Trophoblast cell (in vitro differentiated cells and primary cell): Measurements from ENCODE around the gene CCDC137.

Experiments
- DNase-seq, 2 donors: peaks; one replicate each; pipeline ENCODE4 v3.0.0-alpha.2; 2016
- H2AFZ ChIP-seq: 2 replicates; pipeline ENCODE4 v1.6.1; 2013; ENCODE audit warnings: low read length, moderate library complexity, mild to moderate bottlenecking; ENCODE audit not compliant: insufficient read depth, poor library complexity
- H2AK5ac ChIP-seq: 2 replicates; pipeline ENCODE4 v1.6.1; 2013; ENCODE audit warnings: mild to moderate bottlenecking, low read length
- H2BK120ac ChIP-seq: 2 replicates; pipeline ENCODE4 v1.6.1; 2013; ENCODE audit warnings: low read length, mild to moderate bottlenecking, moderate library complexity; ENCODE audit not compliant: insufficient read depth, poor library complexity
- H2BK12ac ChIP-seq: 2 replicates; pipeline ENCODE4 v1.6.1; 2013; ENCODE audit warnings: mild to moderate bottlenecking, low read length, moderate library complexity
- H2BK5ac ChIP-seq: 2 replicates; pipeline ENCODE4 v1.6.1; 2013; ENCODE audit warnings: low read length, low read depth, moderate library complexity, mild to moderate bottlenecking; ENCODE audit not compliant: poor library complexity
- H3K14ac ChIP-seq: 2 replicates; pipeline ENCODE4 v1.6.1; 2013; ENCODE audit warnings: mild to moderate bottlenecking, low read length
- H3K18ac ChIP-seq: 2 replicates; pipeline ENCODE4 v1.6.1; 2013; ENCODE audit warnings: mild to moderate bottlenecking, low read length
- H3K23ac ChIP-seq: 2 replicates; pipeline ENCODE4 v1.6.1; 2013; ENCODE audit warnings: low read length
- H3K27ac ChIP-seq: 2 replicates; pipeline ENCODE4 v1.5.1; 2013; ENCODE audit warnings: low read depth, mild to moderate bottlenecking, inconsistent platforms, low read length, moderate library complexity
- H3K27me3 ChIP-seq: 2 replicates; pipeline ENCODE4 v1.6.1; 2013; ENCODE audit warnings: inconsistent platforms, mild to moderate bottlenecking, low read length, moderate library complexity; ENCODE audit not compliant: insufficient read depth
- H3K36me3 ChIP-seq, 2 experiments: 1 replicate in 1 of 2; 2 replicates in 1 of 2; pipeline ENCODE4 v1.6.1; 2013; ENCODE audit warnings: low read length in 2 of 2, mild to moderate bottlenecking in 2 of 2, moderate library complexity in 1 of 2; ENCODE audit not compliant: insufficient read depth in 2 of 2, control insufficient read depth in 1 of 2
- H3K4ac ChIP-seq: 2 replicates; pipeline ENCODE4 v1.6.1; 2013; ENCODE audit warnings: low read depth, mild to moderate bottlenecking, low read length, moderate library complexity
- H3K4me1 ChIP-seq, 2 experiments: 1 replicate in 1 of 2; 2 replicates in 1 of 2; pipeline ENCODE4 v1.6.1; 2013; ENCODE audit warnings: low read length in 2 of 2, mild to moderate bottlenecking in 2 of 2, moderate library complexity in 1 of 2; ENCODE audit not compliant: insufficient read depth in 2 of 2, control insufficient read depth in 1 of 2
- H3K4me2 ChIP-seq: 2 replicates; pipeline ENCODE4 v1.6.1; 2013; ENCODE audit warnings: inconsistent platforms, mild to moderate bottlenecking, low read length, moderate library complexity
- H3K4me3 ChIP-seq: 2 replicates; pipeline ENCODE4 v1.5.1; 2013; ENCODE audit warnings: mild to moderate bottlenecking, low read depth, low read length, inconsistent platforms
- H3K79me1 ChIP-seq: one replicate; pipeline ENCODE4 v1.6.1; 2013; ENCODE audit warnings: low read length
- H3K79me2 ChIP-seq: 2 replicates; pipeline ENCODE4 v1.6.1; 2013; ENCODE audit warnings: low read length, mild to moderate bottlenecking; ENCODE audit not compliant: control insufficient read depth, insufficient read depth, poor library complexity
- H3K9ac ChIP-seq: 2 replicates; pipeline ENCODE4 v1.6.1; 2013; ENCODE audit warnings: mild to moderate bottlenecking, low read length
- H3K9me3 ChIP-seq: 2 replicates; pipeline ENCODE4 v1.6.1; 2013; ENCODE audit warnings: low read depth, mild to moderate bottlenecking, control low read depth, inconsistent platforms, low read length; ENCODE audit not compliant: insufficient read depth
- H4K12ac ChIP-seq: 2 replicates; pipeline ENCODE4 v1.6.1; 2013; ENCODE audit warnings: low read depth, mild to moderate bottlenecking, low read length, moderate library complexity
- H4K8ac ChIP-seq: 2 replicates; pipeline ENCODE4 v1.6.1; 2013; ENCODE audit warnings: low read depth, mild to moderate bottlenecking, low read length, moderate library complexity
- H4K91ac ChIP-seq: one replicate; pipeline ENCODE4 v1.6.1; 2013; ENCODE audit warnings: low read depth, mild to moderate bottlenecking, low read length, moderate library complexity
- WGBS: extraction: QIAGEN DNeasy Blood & Tissue Kit; methylation state at CpG from one replicate; pipeline ENCODE4 v1.1.7; 2013; ENCODE audit warnings: missing lambda C conversion rate; ENCODE audit not compliant: insufficient read length, insufficient coverage; ENCODE audit errors: extremely low coverage; 5-methylcytosine and 5-hydroxymethylcytosine counted together

CCDC137 gene

DNA sequence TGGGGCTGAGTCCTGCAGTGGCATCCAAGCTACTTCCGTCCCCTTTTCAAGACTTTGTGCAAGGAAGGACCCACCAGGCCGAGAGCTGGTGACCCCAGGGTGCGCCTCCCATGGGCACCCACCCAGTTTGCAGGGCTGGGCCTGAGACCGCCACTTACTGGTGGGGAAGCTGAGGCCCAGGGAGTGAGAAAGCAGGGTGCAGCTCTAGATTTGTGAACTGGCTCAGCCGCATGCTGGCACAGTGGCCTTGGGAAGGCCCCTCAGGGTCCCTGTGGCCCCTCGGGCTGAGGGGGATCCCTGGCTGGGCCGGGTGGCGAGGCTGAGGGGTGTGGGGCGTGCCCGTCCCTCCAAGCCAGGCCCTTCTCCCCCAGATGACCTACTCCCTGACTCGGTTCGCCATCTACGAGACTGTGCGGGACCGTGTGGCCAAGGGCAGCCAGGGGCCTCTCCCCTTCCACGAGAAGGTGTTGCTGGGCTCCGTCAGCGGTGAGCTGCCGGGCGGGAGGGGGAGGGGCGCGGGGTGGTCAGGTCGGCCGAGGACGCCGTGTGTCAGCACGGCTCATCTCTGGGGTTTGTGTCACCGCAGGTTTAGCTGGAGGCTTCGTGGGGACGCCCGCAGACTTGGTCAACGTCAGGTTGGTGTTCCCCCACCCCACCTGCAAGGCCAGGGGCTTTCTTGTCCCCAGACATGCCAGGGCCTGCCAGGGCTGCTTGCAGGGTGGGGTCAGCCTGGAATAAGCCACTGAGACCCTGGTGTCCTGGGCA, 48.8 kb downstream of the CCDC137 start:
- Histone ChIP-seq H2AK5ac (no peak overlapping the region), H3K18ac (no peak overlapping the region), H3K14ac (no peak overlapping the region), H3K4ac (no peak overlapping the region), H2BK12ac (no peak overlapping the region), H3K79me1 (peaks cover 4% of the 10 kb centered on the region), H3K79me2 (peaks cover 5% of the 10 kb centered on the region), H3K27me3 (no peaks in the 10 kb centered on the region), H4K91ac (no peak overlapping the region), H4K8ac (no peak overlapping the region), H3K4me2 (no peak overlapping the region), H3K27ac (no peak overlapping the region), H3K4me1 (peaks cover 20 to 25% of the 10 kb centered on the region in 2 experiments), H3K4me3 (no peak overlapping the region), H3K9me3 (no peaks in the 10 kb centered on the region), H3K9ac (no peak overlapping the region), H2AFZ (no peak overlapping the region), H3K23ac (no peak overlapping the region), H2BK5ac (no peak overlapping the region), H2BK120ac (no peak overlapping the region), H4K12ac (no peak overlapping the region), H3K36me3 (peaks cover 13 to 20% of the 10 kb centered on the region in 2 experiments)
- DNase-seq: no peak
- WGBS: no CpG with 5 or more reads among the region's 32 CpGs

GRCh38 chr17:81715872-81716673, 49.5 kb downstream of the CCDC137 start:
- peaks cover 13 to 17% of the 10 kb centered on the region in 2 experiments for H3K4me1 ChIP-seq
- H3K9me3 ChIP-seq: no peaks in the 10 kb centered on the region
- no CpG with 5 or more reads among the region's 43 CpGs for WGBS
- no peak overlapping the region for H2BK120ac ChIP-seq
- peaks cover 5% of the 10 kb centered on the region for H3K79me2 ChIP-seq
- no peak overlapping the region for H4K12ac ChIP-seq
- no peak overlapping the region for H2BK5ac ChIP-seq
- H3K4me2 ChIP-seq: no peak overlapping the region
- no peak overlapping the region for H3K23ac ChIP-seq
- no peaks in the 10 kb centered on the region for H3K27me3 ChIP-seq
- no peak overlapping the region for H4K8ac ChIP-seq
- no peak overlapping the region for H3K18ac ChIP-seq
- no peak overlapping the region for H3K4ac ChIP-seq
- no peak overlapping the region for H2AFZ ChIP-seq
- no peak overlapping the region for H2AK5ac ChIP-seq
- H3K9ac ChIP-seq: no peak overlapping the region
- H4K91ac ChIP-seq: no peak overlapping the region
- H2BK12ac ChIP-seq: no peak overlapping the region
- DNase-seq: no peak
- no peak overlapping the region for H3K27ac ChIP-seq
- H3K79me1 ChIP-seq: peaks cover 4% of the 10 kb centered on the region
- H3K36me3 ChIP-seq: peaks cover 13 to 21% of the 10 kb centered on the region in 2 experiments
- H3K14ac ChIP-seq: no peak overlapping the region
- no peak overlapping the region for H3K4me3 ChIP-seq

- Histone ChIP-seq H2AK5ac (no peak overlapping the region), H3K79me1 (peaks cover 4% of the 10 kb centered on the region), H3K4me2 (no peak overlapping the region), H4K12ac (no peak overlapping the region), H3K79me2 (peaks cover 5% of the 10 kb centered on the region), H3K14ac (no peak overlapping the region), H4K8ac (no peak overlapping the region), H2BK12ac (no peak overlapping the region), H3K27ac (no peak overlapping the region), H3K36me3 (peaks cover 13 to 21% of the 10 kb centered on the region in 2 experiments), H3K4me3 (no peak overlapping the region), H2BK120ac (no peak overlapping the region), H3K27me3 (no peaks in the 10 kb centered on the region), H3K23ac (no peak overlapping the region), H3K4me1 (peaks cover 12 to 14% of the 10 kb centered on the region in 2 experiments), H2BK5ac (no peak overlapping the region), H3K4ac (no peak overlapping the region), H4K91ac (no peak overlapping the region), H3K9ac (no peak overlapping the region), H3K9me3 (no peaks in the 10 kb centered on the region), H2AFZ (no peak overlapping the region), H3K18ac (no peak overlapping the region)
- no CpG with 5 or more reads among the region's 12 CpGs for WGBS
- DNase-seq: no peak
These were observed 50.1 kb downstream of the CCDC137 start for GRCh38 chr17:81716674-81716996.

DNA sequence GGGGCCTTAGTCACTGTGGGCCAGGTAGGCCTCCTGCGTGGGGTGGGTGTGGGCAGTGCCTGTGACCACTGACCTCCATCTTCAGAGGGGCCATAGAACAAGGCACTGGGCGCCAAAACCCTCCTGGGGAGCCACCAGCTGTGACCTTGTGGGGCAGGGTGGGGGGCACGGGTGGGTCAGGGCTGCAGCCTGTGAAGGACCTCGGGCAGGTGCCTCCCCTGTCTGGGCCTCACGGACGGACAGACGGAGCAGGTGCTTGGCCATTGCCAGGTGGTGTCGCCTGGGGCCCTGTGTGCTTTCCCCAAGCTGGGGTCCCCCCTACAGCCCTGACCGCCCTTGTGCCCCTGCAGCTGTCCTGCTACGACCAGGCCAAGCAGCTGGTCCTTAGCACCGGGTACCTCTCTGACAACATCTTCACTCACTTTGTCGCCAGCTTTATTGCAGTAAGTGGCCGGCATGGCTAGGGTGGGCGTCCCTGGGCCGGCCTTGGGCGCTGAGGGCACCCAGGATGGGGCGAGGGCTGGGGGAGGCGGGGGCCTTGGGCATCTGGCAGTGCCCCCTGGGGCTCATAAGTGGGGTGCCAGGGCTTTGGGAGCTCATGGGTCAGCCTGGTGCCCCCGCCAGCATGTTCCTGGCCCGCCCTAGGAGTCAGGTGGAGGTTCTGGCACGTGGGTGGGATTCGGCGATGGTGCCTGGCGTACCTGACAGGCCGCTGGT, 50.7 kb downstream of the CCDC137 start:
- Histone ChIP-seq H3K27me3 (no peaks in the 10 kb centered on the region), H3K4me2 (no peak overlapping the region), H3K14ac (no peak overlapping the region), H3K79me2 (peaks cover 5% of the 10 kb centered on the region), H3K27ac (no peak overlapping the region), H2AK5ac (no peak overlapping the region), H3K36me3 (peaks cover 13 to 21% of the 10 kb centered on the region in 2 experiments), H3K18ac (no peak overlapping the region), H2AFZ (no peak overlapping the region), H2BK120ac (no peak overlapping the region), H3K4me3 (no peak overlapping the region), H2BK12ac (no peak overlapping the region), H4K12ac (no peak overlapping the region), H4K8ac (no peak overlapping the region), H3K79me1 (peaks cover 4% of the 10 kb centered on the region), H3K4ac (no peak overlapping the region), H3K9ac (no peak overlapping the region), H4K91ac (no peak overlapping the region), H2BK5ac (no peak overlapping the region), H3K23ac (no peak overlapping the region), H3K9me3 (no peaks in the 10 kb centered on the region), H3K4me1 (peaks cover 13% of the 10 kb centered on the region in 2 experiments)
- WGBS: no CpG with 5 or more reads among the region's 25 CpGs
- DNase-seq: no peak
